RWPE1 (cell line): Measurements from ENCODE around the gene LNX2.
A peak's percentile ranks its signal among the peaks of the same experiment; 100 is the strongest.

Experiments
- CTCF ChIA-PET: fragments of 350-600 bp; sonication (Branson Sonifier 250); formaldehyde crosslinking; extraction: SDS; loops from one replicate; lab custom pipeline; 2021; lab: Yijun Ruan, JAX
- POLR2A ChIA-PET: fragments of 400-600 bp; formaldehyde crosslinking; extraction: SDS; loops from one replicate; lab custom pipeline; 2020; ENCODE audit warnings: antibody characterized with exemption; ENCODE audit not compliant: low non-redundant PET; lab: Yijun Ruan, JAX
- DNase-seq: peaks from one replicate; pipeline ENCODE4 v3.0.0; 2012; ENCODE audit warnings: low spot score
- H3K27ac ChIP-seq: fragments of 450-650 bp; 2 replicates; pipeline ENCODE4 v1.5.1; 2017
- TF ChIP-seq, protein P1 (sequence below): fragments of 450-650 bp; conservative IDR thresholded peaks from 2 replicates; pipeline ENCODE4 v1.5.1; 2017; ENCODE audit warnings: low read depth, mild to moderate bottlenecking

LNX2 gene

DNA sequence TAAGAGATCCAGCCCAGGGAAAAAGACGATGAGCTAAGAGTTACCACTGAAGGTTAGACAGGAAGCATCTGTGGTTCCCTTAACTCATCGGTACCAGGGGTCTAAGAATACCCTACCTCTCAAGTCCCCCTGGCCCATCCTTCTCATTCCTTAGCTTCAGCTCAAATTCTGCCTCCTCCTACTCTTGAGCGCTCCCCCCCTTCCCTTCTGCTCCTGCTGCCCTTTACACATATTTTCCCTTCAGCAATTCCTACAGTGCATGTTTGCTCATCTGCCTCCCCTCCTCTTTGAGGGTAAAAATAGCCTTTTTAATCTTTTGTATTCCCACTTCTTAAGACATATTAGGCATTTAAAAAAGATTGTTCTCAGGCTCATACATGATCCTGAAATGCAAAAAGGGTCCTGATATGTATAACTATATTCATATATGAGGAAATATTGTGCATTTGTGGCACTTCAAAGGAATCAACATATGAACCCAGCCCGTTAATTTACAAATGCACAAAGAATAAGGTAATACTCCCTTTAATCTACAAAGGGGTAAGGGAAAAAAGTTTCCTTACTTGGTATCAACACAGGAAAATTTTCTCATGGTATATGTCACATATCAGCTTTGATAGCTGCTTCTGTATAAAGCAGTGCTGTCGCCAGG, 33.1 kb downstream of the LNX2 start:
- H3K27ac ChIP-seq: no peak overlapping the region
- TF ChIP-seq, protein P1, sequence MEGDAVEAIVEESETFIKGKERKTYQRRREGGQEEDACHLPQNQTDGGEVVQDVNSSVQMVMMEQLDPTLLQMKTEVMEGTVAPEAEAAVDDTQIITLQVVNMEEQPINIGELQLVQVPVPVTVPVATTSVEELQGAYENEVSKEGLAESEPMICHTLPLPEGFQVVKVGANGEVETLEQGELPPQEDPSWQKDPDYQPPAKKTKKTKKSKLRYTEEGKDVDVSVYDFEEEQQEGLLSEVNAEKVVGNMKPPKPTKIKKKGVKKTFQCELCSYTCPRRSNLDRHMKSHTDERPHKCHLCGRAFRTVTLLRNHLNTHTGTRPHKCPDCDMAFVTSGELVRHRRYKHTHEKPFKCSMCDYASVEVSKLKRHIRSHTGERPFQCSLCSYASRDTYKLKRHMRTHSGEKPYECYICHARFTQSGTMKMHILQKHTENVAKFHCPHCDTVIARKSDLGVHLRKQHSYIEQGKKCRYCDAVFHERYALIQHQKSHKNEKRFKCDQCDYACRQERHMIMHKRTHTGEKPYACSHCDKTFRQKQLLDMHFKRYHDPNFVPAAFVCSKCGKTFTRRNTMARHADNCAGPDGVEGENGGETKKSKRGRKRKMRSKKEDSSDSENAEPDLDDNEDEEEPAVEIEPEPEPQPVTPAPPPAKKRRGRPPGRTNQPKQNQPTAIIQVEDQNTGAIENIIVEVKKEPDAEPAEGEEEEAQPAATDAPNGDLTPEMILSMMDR: no peak
- DNase-seq: no peak
- POLR2A ChIA-PET: no interaction called here
- CTCF ChIA-PET: interaction anchor here (0.6 kb wide), 1 partner anchor 358 kb away, joined by 7 read pairs; no protein-coding TSS in a partner anchor

DNA sequence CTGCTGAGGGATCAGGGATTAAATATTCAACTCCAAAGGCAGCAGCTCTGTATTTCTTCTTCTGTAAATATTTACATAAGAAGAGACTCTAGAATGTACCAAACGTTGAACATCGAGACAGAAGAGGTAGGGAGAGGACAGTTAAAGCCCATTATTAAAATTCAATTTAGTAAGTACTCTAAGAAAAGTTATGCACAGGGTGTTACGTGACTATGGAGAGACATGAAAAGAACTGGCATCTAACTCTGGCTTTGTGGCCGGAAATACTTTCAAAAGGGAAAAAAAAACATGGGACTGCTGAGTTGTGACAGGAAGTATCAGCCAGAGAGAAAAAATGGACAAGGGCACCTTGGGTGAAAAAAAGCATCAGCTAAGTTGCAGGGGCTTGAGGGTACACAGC, 36.7 kb downstream of the LNX2 start:
- DNase-seq: no peak
- POLR2A ChIA-PET: no interaction called here
- CTCF ChIA-PET: no interaction called here
- TF ChIP-seq, protein P1: no peak
- no peak overlapping the region for H3K27ac ChIP-seq

DNA sequence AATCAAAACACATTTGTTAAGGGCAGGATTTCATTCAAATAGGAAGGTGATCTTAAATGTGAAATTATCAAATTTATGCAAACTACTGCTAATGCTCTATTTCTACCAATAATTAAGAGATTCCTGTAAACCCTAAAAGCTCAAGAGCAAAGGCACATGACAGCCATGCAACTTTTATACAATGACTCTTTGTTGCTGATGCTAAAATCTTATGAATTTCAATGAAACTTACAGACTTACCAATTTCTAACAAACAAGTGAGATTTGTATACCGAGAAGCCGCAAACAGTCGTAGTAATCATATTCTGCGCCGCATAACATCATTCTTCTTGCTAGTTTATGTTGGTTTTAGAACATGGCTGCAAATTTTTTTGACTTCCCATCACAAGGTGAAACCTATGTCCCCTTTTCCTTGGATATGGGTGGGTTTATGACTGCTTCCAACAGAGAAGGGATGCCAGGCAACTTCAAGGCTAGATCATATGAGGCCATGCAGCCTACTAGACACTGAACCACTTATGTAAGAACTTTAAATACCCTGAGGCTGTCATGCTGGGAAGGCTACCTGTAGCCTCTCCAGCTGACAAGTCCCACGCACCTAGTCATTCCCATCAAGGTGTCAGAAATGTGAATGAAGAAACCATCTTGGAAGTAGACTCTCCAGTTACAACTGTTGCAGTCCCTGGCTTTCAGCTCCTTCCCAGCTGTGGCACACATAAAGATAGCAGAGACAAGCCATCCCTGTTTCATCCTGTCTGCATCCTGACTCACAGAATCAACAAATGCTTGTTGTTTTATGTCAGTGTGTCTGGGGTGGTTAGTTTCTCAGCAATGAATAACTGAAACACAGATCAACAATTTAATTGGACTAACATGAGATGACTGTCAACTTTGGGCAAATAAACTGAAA, 42.0 kb downstream of the LNX2 start:
- peak; percentile 50 for DNase-seq
- POLR2A ChIA-PET: no interaction called here
- CTCF ChIA-PET: interaction anchor here (0.6 kb wide), 1 partner anchor 219 kb away, joined by 3 read pairs; no protein-coding TSS in a partner anchor
- TF ChIP-seq, protein P1: no peak
- no peak overlapping the region for H3K27ac ChIP-seq

DNA sequence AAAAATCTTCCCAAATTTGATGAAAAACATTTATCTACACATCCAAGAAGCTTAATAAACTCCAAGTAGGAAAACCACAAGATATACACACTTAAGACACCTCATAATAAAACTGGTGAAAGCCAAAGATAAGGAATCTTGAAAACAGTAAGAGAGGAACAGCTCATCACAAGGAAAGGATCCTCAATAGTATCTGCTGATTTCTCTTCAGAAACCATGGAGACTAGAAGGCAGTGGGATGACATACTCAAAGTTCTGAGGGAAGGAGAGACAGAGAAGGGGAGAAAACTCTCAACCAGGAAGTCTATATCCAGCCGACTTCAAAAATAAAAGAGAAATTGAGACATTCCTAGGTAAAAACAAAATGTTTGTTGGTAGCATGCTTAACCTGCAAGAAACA, 45.7 kb downstream of the LNX2 start:
- DNase-seq: no peak
- CTCF ChIA-PET: no interaction called here
- TF ChIP-seq, protein P1: no peak
- H3K27ac ChIP-seq: no peak overlapping the region
- POLR2A ChIA-PET: no interaction called here

DNA sequence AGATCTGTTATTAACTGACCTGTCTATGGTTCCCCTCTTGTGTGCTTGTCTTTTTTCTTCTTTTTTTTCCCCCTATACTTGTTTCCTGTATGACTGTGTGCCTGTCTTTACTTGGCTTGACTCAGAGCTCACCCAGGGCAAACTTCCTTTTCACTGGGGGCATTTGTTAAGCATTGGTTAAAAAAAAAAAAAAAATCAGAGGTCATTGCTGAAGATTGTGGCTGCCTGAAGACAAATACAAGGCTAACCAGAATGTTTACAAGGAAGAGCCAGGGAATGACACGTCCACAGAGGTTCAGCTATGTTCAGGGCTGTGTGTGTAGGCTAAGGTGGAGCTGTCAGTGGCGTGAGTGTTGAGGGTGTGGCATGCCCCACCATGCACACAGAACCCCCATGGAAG, 47.1 kb downstream of the LNX2 start:
- CTCF ChIA-PET: interaction anchor here (0.6 to 0.7 kb wide), 2 partner anchors 81 to 92 kb away, joined by 3 to 5 read pairs; no protein-coding TSS in a partner anchor
- POLR2A ChIA-PET: interaction anchor here (0.7 kb wide), 1 partner anchor 47 kb away, joined by 3 read pairs; no protein-coding TSS in a partner anchor
- no peak overlapping the region for H3K27ac ChIP-seq
- TF ChIP-seq, protein P1: no peak
- peak; percentile 13 for DNase-seq

DNA sequence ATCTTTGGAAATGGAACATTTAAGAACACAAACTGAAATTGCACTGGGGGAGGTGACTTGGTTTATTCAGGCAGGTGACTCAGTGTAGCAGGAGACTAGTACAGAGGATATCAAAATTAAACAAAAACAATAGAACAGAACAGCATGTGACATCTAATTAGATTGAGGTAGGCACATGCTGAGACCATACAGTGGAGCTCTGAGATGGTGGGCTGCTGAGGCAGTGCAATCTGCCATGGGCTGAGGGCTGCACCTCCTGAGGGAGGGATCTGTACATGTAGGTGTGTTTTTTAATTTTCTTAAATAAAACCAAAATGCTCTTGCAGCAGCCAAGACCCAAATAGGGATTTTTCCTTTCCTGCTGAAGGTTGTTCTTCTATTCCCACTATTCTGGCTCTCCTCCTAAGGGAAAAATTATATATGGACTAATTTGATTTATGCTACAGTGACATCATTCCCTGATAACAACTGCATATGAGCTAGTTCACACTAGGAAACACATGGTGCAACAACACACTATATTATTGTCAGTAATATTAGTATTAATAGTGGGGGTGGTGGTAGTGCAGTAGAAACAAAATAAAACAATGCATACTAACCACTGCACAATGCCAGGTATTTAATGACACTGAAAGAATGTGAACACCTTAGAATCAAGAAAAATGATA, 48.0 kb downstream of the LNX2 start:
- TF ChIP-seq, protein P1: no peak
- CTCF ChIA-PET: interaction anchor here (0.7 kb wide), 1 partner anchor 36 kb away, joined by 4 read pairs; no protein-coding TSS in a partner anchor
- POLR2A ChIA-PET: no interaction called here
- no peak overlapping the region for H3K27ac ChIP-seq
- DNase-seq: no peak
